SK-N-SH treated with all-trans-retinoic acid at 6 μM for 48 hours (cell line): ENCODE results near the gene ANKS6.

Source experiments
- ATAC-seq: fragments of 200-7000 bp; cut with Tn5 transposase; 3 replicates; pipeline ENCODE4 v1.9.1; 2020; ENCODE audit warnings: mild to moderate bottlenecking, moderate library complexity
- ARNTL ChIP-seq: fragments of 450-650 bp; formaldehyde crosslinking; IDR thresholded peaks from 2 replicates; pipeline ENCODE4 v1.5.0; 2020; ENCODE audit warnings: low read depth, mild to moderate bottlenecking, moderate library complexity, borderline replicate concordance
- BACH2 ChIP-seq: fragments of 250-450 bp; sonication (Bioruptor Pico); IDR thresholded peaks from 2 replicates; pipeline ENCODE4 v1.9.0; 2021; ENCODE audit warnings: mild to moderate bottlenecking, borderline replicate concordance
- CREB5 ChIP-seq: fragments of 250-450 bp; sonication (Bioruptor Pico); IDR thresholded peaks from 2 replicates; pipeline ENCODE4 v1.5.1; 2020; ENCODE audit warnings: low read depth, mild to moderate bottlenecking, moderate library complexity
- CSDC2 ChIP-seq: fragments of 250-450 bp; sonication (Bioruptor Pico); IDR thresholded peaks from 2 replicates; pipeline ENCODE4 v1.5.0; 2020; ENCODE audit warnings: mild to moderate bottlenecking, moderate library complexity
- CSRNP3 ChIP-seq: fragments of 250-450 bp; sonication (Bioruptor Pico); IDR thresholded peaks from 2 replicates; pipeline ENCODE4 v1.5.1; 2021; ENCODE audit warnings: mild to moderate bottlenecking, moderate library complexity
- ESRRG ChIP-seq: fragments of 250-450 bp; sonication (Bioruptor Pico); IDR thresholded peaks from 2 replicates; pipeline ENCODE4 v1.6.1; 2021; ENCODE audit warnings: mild to moderate bottlenecking
- GLIS3 ChIP-seq: fragments of 250-450 bp; sonication (Bioruptor Pico); IDR thresholded peaks from 2 replicates; pipeline ENCODE4 v1.5.0; 2020; ENCODE audit warnings: mild to moderate bottlenecking, moderate library complexity
- ISL1 ChIP-seq: fragments of 250-450 bp; sonication (Bioruptor Pico); IDR thresholded peaks from 2 replicates; pipeline ENCODE4 v2.1.2; 2022; ENCODE audit warnings: mild to moderate bottlenecking, moderate library complexity
- OSR1 ChIP-seq: fragments of 250-450 bp; sonication (Bioruptor Pico); IDR thresholded peaks from 2 replicates; pipeline ENCODE4 v1.8.0; 2022; ENCODE audit warnings: moderate library complexity, mild to moderate bottlenecking, inconsistent platforms
- PATZ1 ChIP-seq: fragments of 250-450 bp; sonication (Bioruptor Pico); IDR thresholded peaks from 2 replicates; pipeline ENCODE4 v1.8.0; 2020; ENCODE audit warnings: mild to moderate bottlenecking, moderate library complexity, borderline replicate concordance
- POU6F1 ChIP-seq: fragments of 250-450 bp; sonication (Bioruptor Pico); IDR thresholded peaks from 2 replicates; pipeline ENCODE4 v1.8.0; 2021; ENCODE audit warnings: low read depth, mild to moderate bottlenecking, moderate library complexity, borderline replicate concordance
- PPARA ChIP-seq: fragments of 250-450 bp; sonication (Bioruptor Pico); IDR thresholded peaks from 2 replicates; pipeline ENCODE4 v1.5.0; 2020; ENCODE audit warnings: mild to moderate bottlenecking, borderline replicate concordance
- RARB ChIP-seq: fragments of 250-450 bp; sonication (Bioruptor Pico); IDR thresholded peaks from 2 replicates; pipeline ENCODE4 v1.8.0; 2021; ENCODE audit warnings: mild to moderate bottlenecking, moderate library complexity
- SNAI2 ChIP-seq: fragments of 250-450 bp; sonication (Bioruptor Pico); IDR thresholded peaks from 2 replicates; pipeline ENCODE4 v1.5.0; 2020; ENCODE audit warnings: mild to moderate bottlenecking, moderate library complexity
- TCF4 ChIP-seq: fragments of 250-450 bp; sonication (Bioruptor Pico); IDR thresholded peaks from 2 replicates; pipeline ENCODE4 v1.8.0; 2021; ENCODE audit warnings: mild to moderate bottlenecking, moderate library complexity, borderline replicate concordance
- TOX ChIP-seq: fragments of 250-450 bp; sonication (Bioruptor Pico); IDR thresholded peaks from 2 replicates; pipeline ENCODE4 v1.8.0; 2021; ENCODE audit warnings: mild to moderate bottlenecking, moderate library complexity, borderline replicate concordance
- TSHZ2 ChIP-seq: fragments of 250-450 bp; sonication (Bioruptor Pico); IDR thresholded peaks from 2 replicates; pipeline ENCODE4 v1.5.0; 2020; ENCODE audit warnings: mild to moderate bottlenecking, moderate library complexity
- ZC3H10 ChIP-seq: fragments of 250-450 bp; sonication (Bioruptor Pico); IDR thresholded peaks from 2 replicates; pipeline ENCODE4 v1.5.1; 2021; ENCODE audit warnings: mild to moderate bottlenecking, moderate library complexity
- ZFP3 ChIP-seq: fragments of 250-450 bp; sonication (Bioruptor Pico); IDR thresholded peaks from 2 replicates; pipeline ENCODE4 v1.5.0; 2020; ENCODE audit warnings: mild to moderate bottlenecking, moderate library complexity
- ZFP30 ChIP-seq: fragments of 450-650 bp; formaldehyde crosslinking; IDR thresholded peaks from 2 replicates; pipeline ENCODE4 v1.5.0; 2022; ENCODE audit warnings: mild to moderate bottlenecking, moderate library complexity
- ZNF565 ChIP-seq: fragments of 450-650 bp; formaldehyde crosslinking; conservative IDR thresholded peaks from 2 replicates; pipeline ENCODE4 v1.5.0; 2020; ENCODE audit warnings: low read depth, mild to moderate bottlenecking, moderate library complexity
- ZNF70 ChIP-seq: fragments of 450-650 bp; formaldehyde crosslinking; IDR thresholded peaks from 2 replicates; pipeline ENCODE4 v1.5.0; 2020; ENCODE audit warnings: mild to moderate bottlenecking, moderate library complexity
- ZNF8 ChIP-seq: fragments of 450-650 bp; formaldehyde crosslinking; IDR thresholded peaks from 2 replicates; pipeline ENCODE4 v1.5.0; 2020; ENCODE audit warnings: mild to moderate bottlenecking, moderate library complexity

The ANKS6 gene

GRCh38 chr9:98763986-98764745 lies 32.2 kb downstream of the ANKS6 start (continued):
- TF ChIP-seq CREB5 (no peak), RARB (CRISPR knock-in tag) (no peak), BACH2 (CRISPR knock-in tag) (no peak), ZNF8 (CRISPR knock-in tag) (no peak), PPARA (CRISPR knock-in tag) (no peak), TSHZ2 (CRISPR knock-in tag) (no peak), ZFP3 (CRISPR knock-in tag) (no peak), ESRRG (no peak), OSR1 (CRISPR knock-in tag) (no peak)
- TF ChIP-seq, all 23 proteins: peak for 0

GRCh38 chr9:98760231-98760630 lies 36.1 kb downstream of the ANKS6 start:
- TF ChIP-seq GLIS3 (CRISPR knock-in tag) (no peak), CSDC2 (CRISPR knock-in tag) (no peak), ZFP3 (CRISPR knock-in tag) (no peak), ZNF8 (CRISPR knock-in tag) (no peak), ZC3H10 (CRISPR knock-in tag) (no peak), POU6F1 (CRISPR knock-in tag) (no peak), ISL1 (CRISPR knock-in tag) (no peak), ZFP30 (CRISPR knock-in tag) (no peak), ZNF565 (no peak), ESRRG (no peak), CREB5 (no peak), RARB (CRISPR knock-in tag) (no peak), OSR1 (CRISPR knock-in tag) (no peak), TOX (CRISPR knock-in tag) (no peak), SNAI2 (CRISPR knock-in tag) (no peak), TCF4 (CRISPR knock-in tag) (no peak), ARNTL (no peak), CSRNP3 (CRISPR knock-in tag) (no peak), PATZ1 (CRISPR knock-in tag) (no peak), ZNF70 (no peak)
- ATAC-seq, result no peak
